Choroid plexus epithelial cell (primary cell): Measurements from ENCODE around the gene CRTC1.
"Not testable (repeated sequence)": the region's sequence is repeated elsewhere in the genome, so short reads cannot be mapped to it uniquely, and the experiment has no call there.

Source experiments
- DNase-seq: peaks from one replicate; pipeline ENCODE4 v3.0.0-alpha.2; 2010; ENCODE audit warnings: low read depth
- H3K4me3 ChIP-seq: 2 replicates; pipeline ENCODE4 v1.5.1; 2011; ENCODE audit warnings: low read depth, mild to moderate bottlenecking, control low read depth, low read length, moderate library complexity
- CTCF ChIP-seq: conservative IDR thresholded peaks from 2 replicates; pipeline ENCODE4 v1.5.1; 2011; ENCODE audit warnings: low read depth, mild to moderate bottlenecking, control low read depth, inconsistent platforms, low read length, moderate library complexity

CRTC1 gene

GRCh38 chr19:18676692-18677091 lies 6.8 kb upstream of the CRTC1 start:
- H3K4me3 ChIP-seq = no peak overlapping the region
- TF ChIP-seq CTCF = no peak
- no peak for DNase-seq

- DNase-seq = no peak
- no peak overlapping the region for H3K4me3 ChIP-seq
- TF ChIP-seq CTCF = no peak
Measured at GRCh38 chr19:18677156-18677555, 6.3 kb upstream of the CRTC1 start.

GRCh38 chr19:18680148-18680547 lies 3.3 kb upstream of the CRTC1 start:
- H3K4me3 ChIP-seq, DNase-seq: not testable (repeated sequence)

DNA sequence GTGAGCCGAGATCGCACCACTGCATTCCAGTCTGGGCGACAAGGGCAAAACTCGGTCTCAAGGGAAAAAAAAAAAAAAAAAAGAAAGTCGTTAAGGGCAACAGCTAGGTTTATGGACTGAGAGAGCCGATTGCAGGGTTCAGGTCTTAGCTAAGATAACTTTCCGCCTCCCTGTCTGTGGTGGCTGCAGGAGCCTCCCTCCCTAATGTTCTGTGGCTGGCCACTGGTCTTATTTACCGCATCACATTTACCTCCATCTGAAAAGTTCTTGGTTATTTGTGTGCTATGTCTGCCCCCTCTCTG lies 722 bp upstream of the CRTC1 start:
- DNase-seq = no peak
- H3K4me3 ChIP-seq = peak overlapping the region; percentile 62
- no peak for TF ChIP-seq CTCF

- H3K4me3 ChIP-seq = peak overlapping the region; percentile 88
- no peak for TF ChIP-seq CTCF
- DNase-seq = no peak
Measured at GRCh38 chr19:18683958-18684641, 620 bp downstream of the CRTC1 start.

DNA sequence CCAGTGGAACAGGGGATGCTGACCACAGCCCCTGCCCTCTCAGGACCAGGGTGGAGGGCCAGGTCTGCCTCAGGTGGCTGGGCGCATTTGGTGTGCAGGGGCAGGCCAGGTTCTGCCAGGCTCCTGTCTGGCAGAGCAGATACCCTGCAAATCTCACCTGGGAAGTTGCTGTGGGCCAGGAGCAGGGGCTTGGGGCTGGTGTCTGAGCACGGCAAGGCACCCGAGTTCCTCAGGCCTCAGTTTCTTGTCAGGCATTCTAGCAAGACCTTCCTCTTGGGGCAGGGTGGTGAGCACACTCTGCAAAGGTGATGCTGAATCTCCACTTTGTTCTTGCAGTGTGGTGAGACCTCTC lies 1.1 kb downstream of the CRTC1 start:
- no peak for TF ChIP-seq CTCF
- no peak for DNase-seq
- no peak overlapping the region for H3K4me3 ChIP-seq

- no peak overlapping the region for H3K4me3 ChIP-seq
- TF ChIP-seq CTCF = no peak
- DNase-seq = no peak
Measured at GRCh38 chr19:18685597-18686190, 2.2 kb downstream of the CRTC1 start.
